ENCODE data around the gene PCLO.
"Not testable (repeated sequence)": the region's sequence is repeated elsewhere in the genome, so short reads cannot be mapped to it uniquely, and the experiment has no call there.

PCLO gene

GRCh38 chr7:82723411-82723810 is 439.3 kb downstream of the PCLO start:
- DNase-seq: no peak

GRCh38 chr7:82722946-82723345 is 439.7 kb downstream of the PCLO start:
- DNase-seq: no peak

GRCh38 chr7:82715344-82715743 is 447.3 kb downstream of the PCLO start:
- no peak for DNase-seq

- DNase-seq: no peak
Observed at GRCh38 chr7:82714883-82715282, 447.8 kb downstream of the PCLO start.

GRCh38 chr7:82713506-82713905 is 449.2 kb downstream of the PCLO start:
- DNase-seq: no peak

GRCh38 chr7:82706344-82706743 is 456.3 kb downstream of the PCLO start:
- DNase-seq: not testable (repeated sequence)

- no peak for DNase-seq
Observed at GRCh38 chr7:82705517-82706260, 457.0 kb downstream of the PCLO start.

GRCh38 chr7:82704121-82704520 is 458.6 kb downstream of the PCLO start:
- DNase-seq: no peak

All from NCI-H510A treated with DMSO at 0.1 percent for 48 hours (cell line).